GM19395 (cell line): ENCODE measurements around the gene UGGT1.

ENCODE experiments used
- ATAC-seq: cut with Tn5 transposase; IDR thresholded peaks from one replicate; pipeline ENCODE4 v1.9.1; 2021; ENCODE audit warnings: mild to moderate bottlenecking, moderate library complexity; ENCODE audit not compliant: unreplicated experiment

Gene UGGT1

GRCh38 chr2:128214251-128214650, 123.3 kb downstream of the UGGT1 start:
- ATAC-seq, result no peak

GRCh38 chr2:128214866-128215460, 124.0 kb downstream of the UGGT1 start:
- ATAC-seq, result no peak

- ATAC-seq, result no peak
Measured at GRCh38 chr2:128215897-128216642, 125.1 kb downstream of the UGGT1 start.

GRCh38 chr2:128217671-128218070, 126.7 kb downstream of the UGGT1 start:
- ATAC-seq, result no peak

GRCh38 chr2:128219891-128220290, 128.9 kb downstream of the UGGT1 start:
- no peak for ATAC-seq

- no peak for ATAC-seq
Measured at GRCh38 chr2:128227862-128228261, 136.9 kb downstream of the UGGT1 start.

GRCh38 chr2:128228894-128229293, 137.9 kb downstream of the UGGT1 start:
- ATAC-seq, result no peak

GRCh38 chr2:128232965-128233789, 142.2 kb downstream of the UGGT1 start:
- peak; percentile 99 for ATAC-seq

GRCh38 chr2:128233790-128234395, 142.9 kb downstream of the UGGT1 start:
- no peak for ATAC-seq

GRCh38 chr2:128234613-128235012, 143.6 kb downstream of the UGGT1 start:
- no peak for ATAC-seq

GRCh38 chr2:128235581-128235980, 144.6 kb downstream of the UGGT1 start:
- no peak for ATAC-seq

GRCh38 chr2:128236491-128237035, 145.6 kb downstream of the UGGT1 start:
- no peak for ATAC-seq

- ATAC-seq, result no peak
Measured at GRCh38 chr2:128237081-128237534, 146.1 kb downstream of the UGGT1 start.

- ATAC-seq, result no peak
Measured at GRCh38 chr2:128237911-128238697, 147.1 kb downstream of the UGGT1 start.

- no peak for ATAC-seq
Measured at GRCh38 chr2:128241896-128242295, 150.9 kb downstream of the UGGT1 start.
